Measurements from ENCODE around the gene NCL.
A peak's percentile ranks its signal among the peaks of the same experiment; 100 is the strongest.

Gene NCL

DNA sequence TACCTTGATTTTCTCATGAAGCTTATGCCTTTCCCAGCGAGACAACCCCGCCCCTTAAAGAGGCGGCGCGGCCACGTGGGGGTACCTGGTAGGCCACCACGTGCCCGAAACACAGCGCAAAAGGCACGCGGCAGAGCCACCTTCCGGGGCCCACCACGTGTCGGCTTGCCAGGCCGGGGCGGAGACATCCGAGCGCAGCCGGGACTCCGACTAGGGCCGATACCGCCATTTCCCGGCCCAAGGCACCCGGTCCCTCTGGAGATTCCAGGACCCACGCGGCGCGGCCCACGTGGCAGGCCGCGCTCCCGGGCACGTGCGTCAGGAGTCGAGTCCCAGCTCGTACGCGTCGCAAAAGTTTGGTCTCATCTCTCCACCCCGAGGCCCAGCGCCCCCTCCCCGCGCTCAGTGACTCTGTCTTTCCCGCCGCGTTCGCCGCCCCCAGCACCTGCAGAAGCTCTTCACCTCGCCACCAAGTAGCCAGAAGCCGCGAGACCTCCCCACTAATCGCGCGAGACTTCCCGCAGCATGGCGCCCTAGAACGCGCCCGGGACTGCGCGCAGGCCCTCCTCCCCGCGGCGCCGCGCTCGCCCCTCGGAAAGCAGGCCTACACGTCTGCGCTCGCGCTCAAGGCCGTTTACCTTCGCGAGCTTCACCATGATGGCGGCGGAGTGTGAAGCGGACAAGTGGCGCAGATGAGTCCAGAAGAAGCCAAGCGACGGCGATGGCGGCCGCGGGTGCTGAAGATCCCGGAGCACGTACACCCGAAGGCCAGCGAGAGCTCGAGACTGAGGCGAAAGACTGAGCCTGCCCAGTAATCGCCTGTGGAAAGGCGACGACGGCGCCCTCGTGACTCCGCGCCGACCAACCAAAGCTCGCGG is at the start of gene NCL:
Gene NCL (minus strand): TSS at position 787 of the 878 bp plus-strand sequence. CDS start 131 bp downstream, at position 656.
- peak; percentile 89 for DNase-seq

DNA sequence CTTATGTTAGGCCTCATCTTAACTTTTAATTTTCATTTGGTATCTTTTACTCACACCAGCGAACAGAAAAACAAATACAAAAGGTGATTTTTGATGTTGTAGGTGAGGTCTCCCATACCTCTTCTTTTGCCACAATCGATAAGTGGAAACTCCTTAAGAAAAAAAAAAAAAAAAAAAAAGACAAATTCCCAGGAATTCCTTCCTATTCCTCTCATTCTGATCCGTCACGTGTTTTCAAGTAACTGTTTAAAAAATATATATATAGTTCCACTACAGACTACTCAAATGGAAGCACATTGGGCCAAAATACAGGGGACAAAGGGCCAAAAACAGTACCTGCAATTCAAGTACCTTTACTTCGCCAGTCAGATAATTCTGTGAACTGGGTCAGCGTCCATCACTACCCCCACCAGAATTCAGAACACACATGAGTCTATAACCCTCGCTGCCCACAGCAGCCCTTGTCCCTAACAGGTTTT is 49.5 kb upstream of the NCL start:
- no peak for DNase-seq

DNA sequence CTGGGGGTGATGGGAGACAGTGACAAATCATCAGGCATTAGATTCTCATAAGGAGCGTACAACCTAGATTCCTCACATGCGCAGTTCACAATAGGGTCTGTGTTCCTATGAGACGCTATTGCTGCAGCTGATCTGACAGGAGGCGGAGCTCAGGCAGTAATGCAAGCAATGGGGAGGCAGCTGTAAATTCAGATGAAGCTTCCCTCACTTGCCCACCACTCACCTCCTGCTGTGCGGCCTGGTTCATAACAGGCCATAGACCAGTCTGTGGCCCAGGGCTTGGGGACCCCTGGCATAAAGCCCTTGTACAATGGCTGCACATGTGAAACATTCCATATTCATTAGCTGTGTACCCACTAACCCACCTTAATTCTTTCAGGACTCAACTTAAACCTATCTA is 47.9 kb upstream of the NCL start:
- DNase-seq = no peak

GRCh38 chr2:231503766-231504165 is 39.5 kb upstream of the NCL start:
- no peak for DNase-seq

- DNase-seq = no peak
Observed at GRCh38 chr2:231502596-231502995, 38.3 kb upstream of the NCL start.

- DNase-seq = no peak
Observed at GRCh38 chr2:231497651-231498050, 33.4 kb upstream of the NCL start.

GRCh38 chr2:231494669-231495068 is 30.4 kb upstream of the NCL start:
- DNase-seq = no peak

DNA sequence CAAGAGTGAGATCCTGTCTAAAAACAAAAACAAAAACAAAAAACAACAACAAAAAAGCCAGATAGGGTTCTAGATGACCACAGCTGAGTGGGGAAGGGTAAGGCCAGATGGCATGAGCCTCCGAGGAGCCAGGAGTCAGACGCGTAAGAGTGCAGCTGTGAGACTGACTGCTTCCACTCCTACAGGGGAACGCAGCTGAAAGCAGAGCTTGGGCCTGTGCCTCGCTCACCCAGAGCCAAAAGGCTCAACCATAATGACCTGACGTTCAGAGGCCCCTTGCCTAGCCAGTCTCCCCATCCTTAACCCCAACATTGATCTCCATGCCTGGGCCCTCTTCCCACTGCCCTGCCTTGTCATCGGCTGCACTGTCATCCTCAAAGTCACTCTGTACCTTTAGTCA is 26.5 kb upstream of the NCL start:
- DNase-seq = no peak

DNA sequence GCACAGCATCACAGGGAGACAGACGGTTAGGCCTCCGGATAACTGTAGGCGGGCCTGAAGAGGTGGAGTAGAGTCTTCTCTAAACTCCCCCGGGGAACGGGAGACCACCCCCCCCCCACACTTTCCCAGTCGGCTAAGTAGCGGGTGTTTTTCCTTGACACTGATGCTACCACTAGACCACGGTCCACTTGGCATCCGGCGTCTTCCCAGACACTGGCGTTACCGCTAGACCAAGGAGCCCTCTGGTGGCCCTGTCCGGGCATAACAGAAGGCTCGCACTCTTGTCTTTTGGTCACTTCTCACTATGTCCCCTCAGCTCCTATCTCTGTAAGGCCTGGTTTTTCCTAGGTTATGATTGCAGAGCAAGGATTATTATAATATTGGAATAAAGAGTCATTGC is 25.7 kb upstream of the NCL start:
- DNase-seq = peak; percentile 36

GRCh38 chr2:231488331-231488730 is 24.0 kb upstream of the NCL start:
- DNase-seq = no peak

DNA sequence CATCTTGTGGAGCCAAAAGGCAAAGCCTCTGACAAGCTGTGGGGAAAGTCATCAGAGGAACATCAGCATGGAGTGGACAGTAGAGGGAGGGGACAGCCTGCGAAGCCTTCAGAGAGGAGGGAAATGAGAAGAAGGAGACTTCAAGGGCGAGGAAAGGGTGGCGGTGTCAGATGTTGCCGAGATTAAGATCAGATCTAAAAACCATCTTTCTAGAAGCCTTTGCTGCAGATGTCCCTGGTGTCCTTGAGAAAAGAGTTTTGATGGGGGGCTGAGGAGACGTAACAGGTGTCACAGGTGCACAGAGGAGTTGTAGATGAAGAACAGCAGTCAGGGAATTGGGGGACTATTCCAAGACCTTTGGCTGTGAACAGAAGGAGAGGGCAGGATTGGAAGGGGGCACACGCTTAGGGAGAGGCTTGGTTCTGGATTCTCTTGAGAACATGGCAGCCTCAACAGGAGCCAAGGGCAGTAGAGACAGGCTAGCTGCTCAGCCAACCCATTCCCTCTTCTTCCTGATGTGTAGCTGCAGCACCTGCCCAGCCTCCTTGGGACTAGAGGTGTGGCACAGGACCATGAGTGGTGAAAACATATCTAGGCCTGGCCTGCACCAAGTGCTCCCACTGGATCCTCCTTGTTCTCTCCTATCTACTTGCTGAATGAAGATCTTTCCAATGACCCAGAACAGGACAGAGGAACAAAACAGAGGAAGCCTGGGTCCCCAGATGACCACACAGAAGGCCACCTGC is 22.7 kb upstream of the NCL start:
- DNase-seq = no peak

GRCh38 chr2:231483398-231484329 is 19.4 kb upstream of the NCL start:
- DNase-seq = peak; percentile 37

DNA sequence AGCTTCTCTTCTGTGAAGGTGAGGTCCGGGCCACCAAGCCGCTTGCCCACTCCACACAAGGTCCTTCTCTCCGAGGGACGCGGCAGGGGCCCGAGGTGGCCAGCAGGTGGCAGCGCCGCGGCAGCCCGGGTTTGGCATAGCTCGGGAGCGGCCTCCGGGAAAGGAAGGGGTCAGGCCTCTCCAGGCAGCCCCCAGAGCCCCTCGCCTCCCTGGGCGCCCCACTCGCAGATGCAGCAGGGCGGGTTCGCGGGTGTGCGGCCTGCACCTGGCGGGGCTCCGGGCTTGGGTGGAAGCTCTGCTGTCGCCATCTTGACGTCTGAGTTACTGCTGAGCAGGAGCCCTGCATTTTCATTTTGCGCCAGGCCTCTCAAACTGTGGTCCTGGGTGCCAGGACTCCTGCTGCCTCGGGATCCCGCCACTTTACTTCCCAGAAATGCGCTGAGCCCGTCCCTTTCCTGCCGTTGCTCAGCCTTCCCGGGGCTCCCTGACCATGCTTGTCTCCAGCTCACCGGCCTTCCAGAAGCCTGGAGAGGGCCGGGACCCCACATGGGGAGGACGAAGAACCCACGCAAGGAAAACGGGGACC is 18.6 kb upstream of the NCL start:
- peak; percentile 79 for DNase-seq

DNA sequence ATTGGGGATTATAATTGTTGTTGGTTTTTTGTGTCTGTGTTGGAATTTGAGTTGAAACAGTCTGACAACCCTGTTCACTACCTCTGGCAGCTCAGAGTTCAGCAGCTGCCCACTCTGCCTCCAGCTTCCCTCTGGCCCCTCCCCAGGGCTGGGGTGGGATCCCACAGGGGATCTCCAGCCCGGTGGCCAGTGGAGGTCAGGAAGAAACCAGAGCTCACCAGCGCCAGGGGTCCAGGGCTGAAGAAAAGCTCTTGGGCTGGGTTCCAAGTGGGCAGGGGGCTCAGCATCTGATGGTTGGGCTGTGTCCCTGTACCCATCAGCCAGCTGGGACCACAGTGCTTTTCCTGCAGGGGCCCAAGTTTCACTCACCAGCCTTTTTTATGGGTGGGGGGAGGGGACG is 16.5 kb upstream of the NCL start:
- no peak for DNase-seq

DNA sequence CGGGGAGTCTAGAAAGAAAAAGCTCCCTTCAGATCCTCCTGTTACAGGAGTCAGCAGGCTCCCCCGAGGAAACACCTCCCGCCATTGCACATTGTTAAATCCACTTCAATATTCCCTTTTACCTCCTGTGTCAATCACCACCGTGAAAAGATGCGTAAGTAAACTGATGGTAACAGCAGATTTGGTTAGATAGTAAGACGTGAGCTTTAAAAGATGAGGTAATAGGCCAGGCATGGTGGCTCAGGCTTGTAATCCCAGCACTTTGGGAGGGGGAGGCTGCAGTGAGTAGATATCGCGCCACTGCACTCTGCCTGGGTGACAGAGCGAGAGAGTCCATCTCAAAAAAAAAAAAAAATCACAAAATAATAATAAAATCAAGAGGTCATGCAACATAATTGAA is 15.2 kb upstream of the NCL start:
- DNase-seq = no peak

DNA sequence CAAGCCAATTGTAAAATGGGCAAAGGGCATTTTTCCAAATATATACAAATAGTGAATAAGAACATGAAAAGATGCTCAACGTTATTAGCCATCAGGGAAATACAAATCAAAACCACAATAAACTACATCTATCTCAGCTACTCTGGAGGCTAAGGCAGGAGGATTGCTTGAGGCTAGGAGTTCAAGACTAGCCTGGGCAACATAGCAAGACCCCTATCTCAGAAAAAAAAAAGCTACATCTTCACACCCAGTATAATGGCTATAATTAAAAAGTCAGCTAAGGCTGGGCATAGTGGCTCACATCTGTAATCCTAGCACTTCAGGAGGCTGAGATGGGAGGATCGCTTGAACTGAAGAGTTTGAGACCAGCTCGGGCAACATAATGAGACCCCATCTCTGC is 12.6 kb upstream of the NCL start:
- DNase-seq = no peak

- DNase-seq = no peak
Observed at GRCh38 chr2:231475965-231476364, 11.7 kb upstream of the NCL start.

- no peak for DNase-seq
Observed at GRCh38 chr2:231472816-231473215, 8.5 kb upstream of the NCL start.

- DNase-seq = no peak
Observed at GRCh38 chr2:231470246-231470900, 6.1 kb upstream of the NCL start.

GRCh38 chr2:231469583-231469950 is 5.3 kb upstream of the NCL start:
- DNase-seq = no peak

DNA sequence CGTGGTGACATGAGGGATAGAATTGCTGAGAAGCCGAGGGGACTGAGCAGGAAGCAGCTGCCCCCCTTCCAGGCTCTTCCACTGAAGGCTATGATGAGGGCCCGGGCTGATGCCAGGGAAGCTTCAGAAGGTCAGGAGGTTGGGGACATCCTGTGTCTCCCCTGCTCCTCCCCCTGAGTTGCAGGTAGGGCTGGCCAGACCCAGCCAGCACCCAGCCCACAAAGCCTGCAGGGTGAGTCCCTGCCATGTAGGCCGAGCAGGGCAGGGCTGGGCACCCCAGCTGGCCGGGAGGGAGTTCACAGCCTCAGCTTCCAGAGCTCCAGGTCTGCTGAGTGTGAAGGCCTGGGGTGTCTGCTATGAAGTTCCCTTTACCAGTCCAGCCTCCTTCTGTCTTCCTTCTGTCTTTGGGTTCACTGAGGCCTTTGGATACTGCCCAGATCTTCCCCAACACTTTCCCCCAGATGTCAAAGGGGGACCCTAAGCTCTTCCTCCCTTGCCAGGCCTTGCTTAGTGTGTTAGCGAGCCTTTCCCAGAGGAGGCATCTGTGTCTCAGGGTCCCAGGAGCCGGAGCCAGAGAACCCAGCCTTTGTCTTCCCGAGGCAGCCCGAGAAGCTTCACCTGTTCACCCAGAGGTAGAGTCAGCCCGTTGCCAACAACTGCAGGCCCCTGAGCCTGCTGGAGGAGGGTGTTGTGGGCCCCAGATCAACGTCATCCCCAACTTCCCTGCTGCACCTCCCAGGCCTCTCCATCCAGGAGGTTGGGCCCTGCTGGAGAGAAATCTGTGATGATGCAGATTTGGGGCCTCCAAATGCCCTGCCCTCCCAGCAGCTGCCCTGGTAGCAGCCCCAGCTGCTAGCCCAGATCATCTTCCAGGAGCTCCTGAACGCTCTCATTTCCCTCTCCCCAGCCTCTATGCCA is 3.6 kb upstream of the NCL start:
- DNase-seq = no peak

Data from activated CD4-positive, alpha-beta T cell treated with anti-CD3 and anti-CD28 coated beads, Interleukin-10, Interleukin-2, amounts not matched to agents 100 ng/mL and 50 ng/mL, durations not matched to agents 16 hours and 8 hours (primary cell).